Epithelial cell of alveolus of lung (primary cell): Measurements from ENCODE around the gene IDUA. TPM values are rescaled to one million over a fixed set of nuclear protein-coding genes. Genes with fewer than 3 reads are reported as not detected.

Experiments
- total RNA-seq: library from RNA; depleted of rRNA; stranded (reverse); fragments of >200 nt; gene quantifications from 2 replicates; pipeline ENCODE4 v1.2.1, GENCODE V29; 2015

The IDUA gene
- 3.7 and 7.2 TPM in 2 replicates for total RNA-seq

DNA sequence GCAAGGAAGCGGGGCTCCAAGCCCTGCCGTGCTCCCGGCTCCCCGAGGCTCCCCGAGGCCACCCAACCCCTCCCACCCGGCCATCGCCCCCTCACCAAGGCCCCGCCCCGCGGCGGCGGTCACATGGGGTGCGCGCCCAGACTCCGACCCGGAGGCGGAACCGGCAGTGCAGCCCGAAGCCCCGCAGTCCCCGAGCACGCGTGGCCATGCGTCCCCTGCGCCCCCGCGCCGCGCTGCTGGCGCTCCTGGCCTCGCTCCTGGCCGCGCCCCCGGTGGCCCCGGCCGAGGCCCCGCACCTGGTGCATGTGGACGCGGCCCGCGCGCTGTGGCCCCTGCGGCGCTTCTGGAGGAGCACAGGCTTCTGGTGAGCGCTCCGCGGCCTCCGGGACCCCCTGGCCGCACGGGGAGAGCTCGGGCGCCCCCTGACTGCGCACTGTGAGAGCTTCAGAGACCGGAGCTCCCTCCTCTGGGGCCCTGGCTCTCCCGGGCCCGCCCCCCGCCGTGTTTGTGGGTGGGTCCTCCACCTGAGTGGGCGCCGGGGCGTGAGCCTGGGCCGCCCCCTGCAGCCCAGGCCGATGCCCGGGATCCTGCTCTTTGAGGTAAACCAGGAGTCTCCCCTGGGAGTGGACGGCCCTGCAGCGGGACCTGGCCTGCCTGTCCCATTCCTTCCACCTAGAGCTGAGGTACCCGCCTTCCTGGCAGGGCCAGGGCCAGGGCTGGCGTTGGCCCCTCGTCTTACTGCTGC lies at the start of gene IDUA:
IDUA (plus strand) TSS at position 166 of the 745 bp plus-strand sequence; CDS start at position 207, 41 bp downstream.

GRCh38 chr4:973431-974397 lies 13.1 kb upstream of the IDUA start, which contains the start of gene DGKQ:
Gene DGKQ (minus strand): TSS chr4:973569. CDS start chr4:973482, 87 bp downstream.

GRCh38 chr4:993111-994029 lies 6.5 kb downstream of the IDUA start, which contains the start of gene SLC26A1:
Gene SLC26A1 (minus strand): TSS chr4:993404. CDS start chr4:991703, 1,701 bp downstream.

DNA sequence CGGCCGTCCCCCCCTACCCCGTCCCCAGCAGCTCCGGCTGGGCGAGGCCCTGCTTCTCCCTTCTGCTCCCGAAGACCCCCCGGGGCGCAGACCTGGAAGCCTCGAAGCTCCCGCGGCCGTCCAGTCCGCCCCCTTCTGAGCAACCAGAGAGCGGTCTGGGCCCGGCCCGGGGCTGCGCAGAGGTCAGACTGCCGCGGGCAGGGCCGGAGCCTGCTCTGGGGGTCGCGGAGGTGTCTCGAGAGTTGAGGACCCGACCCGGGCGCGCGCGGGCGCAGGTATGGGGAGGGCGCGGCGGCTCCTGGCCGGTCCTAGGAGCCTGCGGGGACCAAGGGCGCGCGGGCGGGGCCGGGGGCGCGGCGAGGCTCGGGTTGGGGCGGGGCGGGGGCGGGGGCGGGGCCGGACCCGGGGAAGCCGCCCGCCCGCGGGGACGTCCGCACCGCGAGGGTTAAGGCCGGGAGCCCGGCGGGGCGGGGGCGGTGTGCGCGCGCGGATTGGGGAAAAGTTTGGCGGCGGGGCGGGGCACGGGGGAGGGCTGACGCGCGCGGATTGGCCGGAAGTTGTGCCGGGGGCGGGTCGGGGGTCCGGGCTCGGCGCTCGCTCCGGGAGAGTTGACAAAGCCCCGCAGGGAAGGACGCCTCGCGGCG lies 24.3 kb downstream of the IDUA start, which contains the start of gene FGFRL1:
FGFRL1 (plus strand) TSS at position 605 of the 644 bp plus-strand sequence. CDS start 860 bp downstream, outside the sequence.

Other genes starting within 250 kb of the IDUA start
- gene CPLX1, start 160.9 kb upstream of the IDUA start, total RNA-seq = 0.24 TPM in 1 of 2 replicates, not detected in the other
- gene GAK, start 54.7 kb upstream of the IDUA start, total RNA-seq = 64.1 and 77.5 TPM in 2 replicates
- 11.0 and 33.9 TPM in 2 replicates for gene TMEM175, start 54.6 kb upstream of the IDUA start, total RNA-seq
- gene DGKQ, start 13.5 kb upstream of the IDUA start, total RNA-seq = 8.7 and 11.4 TPM in 2 replicates
- not detected in 2 replicates for gene SLC26A1, start 6.4 kb downstream of the IDUA start, total RNA-seq
- 33.1 and 34.7 TPM in 2 replicates for gene FGFRL1, start 24.6 kb downstream of the IDUA start, total RNA-seq
- gene RNF212, start 126.5 kb downstream of the IDUA start, total RNA-seq = not detected in 2 replicates
- 194 and 850 TPM in 2 replicates for gene SPON2, start 185.5 kb downstream of the IDUA start, total RNA-seq